ENCODE measurements around the gene FBXO21. TPM values are rescaled to one million over a fixed set of nuclear protein-coding genes. Genes with fewer than 3 reads are reported as not detected.

FBXO21 gene
- total RNA-seq, 1 experiment from 2014 or later, result 57.5 TPM

DNA sequence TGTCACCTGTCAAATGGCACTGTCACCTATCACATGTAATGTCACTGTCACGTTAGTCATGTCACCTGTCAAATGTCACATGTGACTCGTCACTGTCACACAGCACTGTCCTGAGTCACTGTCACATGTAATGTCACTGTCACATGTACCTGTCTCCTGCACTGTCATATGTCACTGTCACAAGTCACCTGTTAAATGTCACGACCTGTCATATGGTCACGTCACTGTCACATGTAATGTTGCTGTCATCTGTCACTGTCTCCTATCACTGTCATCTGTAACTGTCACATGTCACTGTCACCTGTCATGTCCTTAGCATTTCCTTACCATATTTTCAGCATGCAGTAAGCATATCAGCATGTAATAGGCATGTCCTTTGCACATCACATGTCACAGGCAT, 63.9 kb downstream of the FBXO21 start:
- Mint-ChIP-seq H3K4me1 (ENCODE audit: low read depth, unreplicated experiment) (peaks cover 23% of the 10 kb centered on the region), H3K4me3 (ENCODE audit: low read depth, unreplicated experiment) (no peak overlapping the region), H3K36me3 (ENCODE audit: insufficient read depth, unreplicated experiment) (peaks cover 3% of the 10 kb centered on the region), H3K9me3 (ENCODE audit: low read depth, unreplicated experiment) (peaks cover 6% of the 10 kb centered on the region), H3K27me3 (ENCODE audit: unreplicated experiment) (no peaks in the 10 kb centered on the region), H3K27ac (ENCODE audit: unreplicated experiment) (no peak overlapping the region)
- CTCF ChIA-PET, result no interaction called here
- no TSS peak for BruUV-seq (replicated peaks)
- intact Hi-C loops (cut with micrococcal nuclease; ENCODE audit: unreplicated experiment), result no loop called here
- TF ChIP-seq, protein P1, sequence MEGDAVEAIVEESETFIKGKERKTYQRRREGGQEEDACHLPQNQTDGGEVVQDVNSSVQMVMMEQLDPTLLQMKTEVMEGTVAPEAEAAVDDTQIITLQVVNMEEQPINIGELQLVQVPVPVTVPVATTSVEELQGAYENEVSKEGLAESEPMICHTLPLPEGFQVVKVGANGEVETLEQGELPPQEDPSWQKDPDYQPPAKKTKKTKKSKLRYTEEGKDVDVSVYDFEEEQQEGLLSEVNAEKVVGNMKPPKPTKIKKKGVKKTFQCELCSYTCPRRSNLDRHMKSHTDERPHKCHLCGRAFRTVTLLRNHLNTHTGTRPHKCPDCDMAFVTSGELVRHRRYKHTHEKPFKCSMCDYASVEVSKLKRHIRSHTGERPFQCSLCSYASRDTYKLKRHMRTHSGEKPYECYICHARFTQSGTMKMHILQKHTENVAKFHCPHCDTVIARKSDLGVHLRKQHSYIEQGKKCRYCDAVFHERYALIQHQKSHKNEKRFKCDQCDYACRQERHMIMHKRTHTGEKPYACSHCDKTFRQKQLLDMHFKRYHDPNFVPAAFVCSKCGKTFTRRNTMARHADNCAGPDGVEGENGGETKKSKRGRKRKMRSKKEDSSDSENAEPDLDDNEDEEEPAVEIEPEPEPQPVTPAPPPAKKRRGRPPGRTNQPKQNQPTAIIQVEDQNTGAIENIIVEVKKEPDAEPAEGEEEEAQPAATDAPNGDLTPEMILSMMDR (IDR thresholded peaks at IDR 0.05; ENCODE audit: unreplicated experiment), result no peak
- DNase-seq, result no peak

DNA sequence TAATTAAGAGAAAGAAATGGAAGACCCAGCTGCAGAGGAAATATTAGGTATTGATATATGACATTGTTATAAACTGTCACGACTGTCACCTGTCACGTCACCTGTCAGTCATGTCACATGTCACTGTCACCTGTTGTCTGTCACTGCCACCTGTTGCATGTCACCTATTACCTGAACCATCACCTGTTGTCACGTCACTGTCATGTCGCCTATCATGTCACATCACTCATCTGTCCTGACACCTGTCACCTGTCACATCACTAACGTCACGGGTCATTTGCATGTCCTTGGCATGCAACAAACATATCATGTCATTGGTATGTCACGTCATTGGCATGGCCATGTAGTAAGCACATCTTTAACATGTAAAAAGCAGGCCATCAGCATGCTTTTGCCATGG, 64.5 kb downstream of the FBXO21 start:
- TF ChIP-seq, protein P1 (IDR thresholded peaks at IDR 0.05; ENCODE audit: unreplicated experiment), result no peak
- CTCF ChIA-PET, result no interaction called here
- peaks cover 3% of the 10 kb centered on the region for H3K36me3 Mint-ChIP-seq (ENCODE audit: insufficient read depth, unreplicated experiment)
- H3K4me3 Mint-ChIP-seq (ENCODE audit: low read depth, unreplicated experiment), result no peak overlapping the region
- no peaks in the 10 kb centered on the region for H3K27me3 Mint-ChIP-seq (ENCODE audit: unreplicated experiment)
- BruUV-seq (replicated peaks), result no TSS peak
- peaks cover 6% of the 10 kb centered on the region for H3K9me3 Mint-ChIP-seq (ENCODE audit: low read depth, unreplicated experiment)
- no peak for DNase-seq
- H3K27ac Mint-ChIP-seq (ENCODE audit: unreplicated experiment), result no peak overlapping the region
- peaks cover 23% of the 10 kb centered on the region for H3K4me1 Mint-ChIP-seq (ENCODE audit: low read depth, unreplicated experiment)
- intact Hi-C loops (cut with micrococcal nuclease; ENCODE audit: unreplicated experiment), result no loop called here

DNA sequence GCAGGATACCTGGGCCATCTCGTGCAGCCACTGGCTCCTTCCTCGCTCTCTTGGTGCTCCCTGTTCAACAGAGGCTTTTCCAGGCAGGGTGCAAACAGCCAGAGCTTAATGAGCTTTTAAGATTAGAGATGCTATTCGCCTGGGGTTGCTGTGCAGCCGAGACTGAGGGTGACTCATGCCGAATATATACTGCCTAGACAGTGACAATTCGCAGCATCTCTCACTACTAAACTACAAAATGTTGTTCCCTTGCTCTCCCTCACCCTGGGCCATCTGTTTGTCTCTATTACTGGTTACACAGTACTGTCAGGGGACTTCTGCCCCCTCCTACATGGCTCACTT, 65.0 kb downstream of the FBXO21 start:
- BruUV-seq (replicated peaks), result no TSS peak
- Mint-ChIP-seq H3K27me3 (ENCODE audit: unreplicated experiment) (no peaks in the 10 kb centered on the region), H3K4me3 (ENCODE audit: low read depth, unreplicated experiment) (no peak overlapping the region), H3K9me3 (ENCODE audit: low read depth, unreplicated experiment) (peaks cover 6% of the 10 kb centered on the region), H3K36me3 (ENCODE audit: insufficient read depth, unreplicated experiment) (peaks cover 3% of the 10 kb centered on the region), H3K27ac (ENCODE audit: unreplicated experiment) (no peak overlapping the region), H3K4me1 (ENCODE audit: low read depth, unreplicated experiment) (peaks cover 23% of the 10 kb centered on the region)
- CTCF ChIA-PET, result interaction anchor here (0.6 to 0.9 kb wide), 2 partner anchors 20 to 939 kb away, joined by 3 to 4 read pairs; no protein-coding TSS in a partner anchor
- no peak for DNase-seq
- TF ChIP-seq, protein P1 (IDR thresholded peaks at IDR 0.05; ENCODE audit: unreplicated experiment), result no peak
- intact Hi-C loops (cut with micrococcal nuclease; ENCODE audit: unreplicated experiment), result no loop called here

DNA sequence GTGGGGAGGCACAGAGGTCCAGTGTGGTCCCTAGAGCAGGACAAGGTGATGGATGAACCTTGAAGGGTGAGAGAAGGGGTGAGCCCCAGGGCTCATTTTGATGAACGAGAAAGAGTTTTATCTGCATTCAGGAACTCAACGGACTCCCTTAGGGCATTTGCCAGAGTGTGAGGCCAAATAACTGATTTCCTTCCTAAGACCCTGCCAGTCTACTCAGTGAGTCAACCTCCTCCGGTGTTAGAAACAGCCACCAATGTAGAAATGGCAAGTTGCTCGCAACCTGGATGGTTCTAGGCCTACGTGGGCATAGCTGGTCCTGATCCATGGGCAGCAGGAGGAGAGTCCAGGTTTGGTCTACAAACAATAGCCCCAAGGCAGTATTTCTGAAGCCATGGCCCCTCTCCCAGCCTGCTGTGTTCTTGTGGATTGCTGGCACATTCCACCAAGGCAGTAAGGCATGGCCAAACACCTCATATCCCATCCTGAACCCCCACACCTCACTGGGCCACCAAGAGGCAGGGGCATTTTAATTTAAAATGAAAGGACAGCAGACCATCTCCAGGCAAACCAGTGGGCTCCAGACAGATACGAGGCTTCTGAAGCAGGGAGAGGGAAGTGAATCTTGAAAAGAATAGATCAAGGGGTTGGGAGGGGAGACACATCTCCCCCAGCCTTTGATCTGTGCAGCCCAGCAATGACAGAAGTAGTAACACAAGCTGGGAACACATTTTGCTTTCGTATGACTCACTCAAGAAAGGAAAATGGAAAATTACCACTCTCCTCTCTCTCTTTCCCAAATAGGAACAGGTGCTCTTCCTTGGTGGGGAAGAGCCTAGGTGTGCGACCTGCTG, 65.6 kb downstream of the FBXO21 start:
- Mint-ChIP-seq H3K9me3 (ENCODE audit: low read depth, unreplicated experiment) (peaks cover 6% of the 10 kb centered on the region), H3K27me3 (ENCODE audit: unreplicated experiment) (no peaks in the 10 kb centered on the region), H3K4me3 (ENCODE audit: low read depth, unreplicated experiment) (no peak overlapping the region), H3K36me3 (ENCODE audit: insufficient read depth, unreplicated experiment) (peaks cover 3% of the 10 kb centered on the region), H3K27ac (ENCODE audit: unreplicated experiment) (no peak overlapping the region), H3K4me1 (ENCODE audit: low read depth, unreplicated experiment) (peaks cover 23% of the 10 kb centered on the region)
- CTCF ChIA-PET, result interaction anchor here (0.6 to 0.9 kb wide), 2 partner anchors 19 to 940 kb away, joined by 3 to 4 read pairs; no protein-coding TSS in a partner anchor
- intact Hi-C loops (cut with micrococcal nuclease; ENCODE audit: unreplicated experiment), result no loop called here
- no peak for DNase-seq
- TF ChIP-seq, protein P1 (IDR thresholded peaks at IDR 0.05; ENCODE audit: unreplicated experiment), result no peak
- BruUV-seq (replicated peaks), result no TSS peak
